Left ventricle myocardium inferior (tissue), 1 donor: ENCODE measurements around the gene OVCA2. TPM values are rescaled to one million over a fixed set of nuclear protein-coding genes. Genes with fewer than 3 reads are reported as not detected.
A peak's percentile ranks its signal among the peaks of the same experiment; 100 is the strongest.

Experiments
- DNase-seq: peaks from one replicate; pipeline ENCODE4 v3.0.0-alpha.2; 2020
- H3K27ac ChIP-seq: fragments of 200-600 bp; replicated peaks from 2 replicates; pipeline ENCODE4 v1.8.0; 2021
- H3K27me3 ChIP-seq: fragments of 200-600 bp; 2 replicates; pipeline ENCODE4 v1.8.0; 2021; ENCODE audit warnings: low read depth
- H3K36me3 ChIP-seq: fragments of 200-600 bp; 2 replicates; pipeline ENCODE4 v1.8.0; 2021
- H3K4me1 ChIP-seq: fragments of 200-600 bp; 2 replicates; pipeline ENCODE4 v1.8.0; 2021
- H3K4me3 ChIP-seq: fragments of 200-600 bp; 2 replicates; pipeline ENCODE4 v1.8.0; 2021; ENCODE audit warnings: mild to moderate bottlenecking, moderate library complexity
- H3K9me3 ChIP-seq: fragments of 200-600 bp; replicated peaks from 2 replicates; pipeline ENCODE4 v1.8.0; 2021
- intact Hi-C: fragments of 100-400 bp; cut with micrococcal nuclease; formaldehyde crosslinking; loops from one replicate; pipeline ENCODE4 v1.11.0; 2022
- total RNA-seq: library from RNA; stranded (reverse); fragmentation: NEBNext Ultra II Directional; extraction: Animal tissue kit (Norgen Biotek cat#: 25700); gene quantifications from one replicate; pipeline ENCODE4 v1.2.1, GENCODE V29; 2021
- TF ChIP-seq, protein P1 (sequence below): fragments of 200-600 bp; IDR thresholded peaks from 2 replicates; pipeline ENCODE4 v1.8.0; 2021; ENCODE audit warnings: antibody characterized with exemption, mild to moderate bottlenecking, borderline replicate concordance
- donor health status: DM: no; HTN: yes; CAD: no; lungs with severe emphysema.

OVCA2 gene
- total RNA-seq, 1 donor from 2014 or later, result 16.6 TPM

DNA sequence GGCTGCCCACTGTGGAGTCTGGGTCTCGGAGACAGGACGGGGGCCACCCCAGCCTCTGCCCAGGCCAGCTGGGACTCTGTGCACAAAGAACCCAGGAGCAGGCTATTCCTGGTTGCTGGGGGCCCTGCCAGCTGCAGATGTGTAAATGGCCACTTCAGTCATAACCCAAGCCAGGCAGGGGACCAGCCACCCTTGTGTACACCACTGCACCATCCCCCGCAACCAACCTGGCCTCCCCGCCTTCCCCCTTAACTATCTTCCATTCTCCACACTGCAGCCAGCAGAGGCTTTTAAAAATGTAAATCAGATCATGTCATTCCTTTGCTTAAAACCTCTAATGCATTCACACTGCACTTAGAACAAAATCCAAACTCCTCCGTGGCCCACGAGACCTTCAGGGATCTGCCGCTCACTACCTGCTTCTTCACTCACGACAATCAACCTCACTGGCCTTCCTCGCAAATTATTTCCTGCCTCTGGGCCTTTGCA, 45.0 kb upstream of the OVCA2 start:
- intact Hi-C loops, result no loop called here
- Histone ChIP-seq H3K27me3 (peaks cover 10% of the 10 kb centered on the region), H3K9me3 (no peaks in the 10 kb centered on the region), H3K36me3 (no peaks in the 10 kb centered on the region), H3K27ac (no peak overlapping the region), H3K4me1 (peaks cover 52% of the 10 kb centered on the region), H3K4me3 (no peak overlapping the region)
- TF ChIP-seq, protein P1, sequence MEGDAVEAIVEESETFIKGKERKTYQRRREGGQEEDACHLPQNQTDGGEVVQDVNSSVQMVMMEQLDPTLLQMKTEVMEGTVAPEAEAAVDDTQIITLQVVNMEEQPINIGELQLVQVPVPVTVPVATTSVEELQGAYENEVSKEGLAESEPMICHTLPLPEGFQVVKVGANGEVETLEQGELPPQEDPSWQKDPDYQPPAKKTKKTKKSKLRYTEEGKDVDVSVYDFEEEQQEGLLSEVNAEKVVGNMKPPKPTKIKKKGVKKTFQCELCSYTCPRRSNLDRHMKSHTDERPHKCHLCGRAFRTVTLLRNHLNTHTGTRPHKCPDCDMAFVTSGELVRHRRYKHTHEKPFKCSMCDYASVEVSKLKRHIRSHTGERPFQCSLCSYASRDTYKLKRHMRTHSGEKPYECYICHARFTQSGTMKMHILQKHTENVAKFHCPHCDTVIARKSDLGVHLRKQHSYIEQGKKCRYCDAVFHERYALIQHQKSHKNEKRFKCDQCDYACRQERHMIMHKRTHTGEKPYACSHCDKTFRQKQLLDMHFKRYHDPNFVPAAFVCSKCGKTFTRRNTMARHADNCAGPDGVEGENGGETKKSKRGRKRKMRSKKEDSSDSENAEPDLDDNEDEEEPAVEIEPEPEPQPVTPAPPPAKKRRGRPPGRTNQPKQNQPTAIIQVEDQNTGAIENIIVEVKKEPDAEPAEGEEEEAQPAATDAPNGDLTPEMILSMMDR, result no peak
- DNase-seq, result peak; percentile 28

DNA sequence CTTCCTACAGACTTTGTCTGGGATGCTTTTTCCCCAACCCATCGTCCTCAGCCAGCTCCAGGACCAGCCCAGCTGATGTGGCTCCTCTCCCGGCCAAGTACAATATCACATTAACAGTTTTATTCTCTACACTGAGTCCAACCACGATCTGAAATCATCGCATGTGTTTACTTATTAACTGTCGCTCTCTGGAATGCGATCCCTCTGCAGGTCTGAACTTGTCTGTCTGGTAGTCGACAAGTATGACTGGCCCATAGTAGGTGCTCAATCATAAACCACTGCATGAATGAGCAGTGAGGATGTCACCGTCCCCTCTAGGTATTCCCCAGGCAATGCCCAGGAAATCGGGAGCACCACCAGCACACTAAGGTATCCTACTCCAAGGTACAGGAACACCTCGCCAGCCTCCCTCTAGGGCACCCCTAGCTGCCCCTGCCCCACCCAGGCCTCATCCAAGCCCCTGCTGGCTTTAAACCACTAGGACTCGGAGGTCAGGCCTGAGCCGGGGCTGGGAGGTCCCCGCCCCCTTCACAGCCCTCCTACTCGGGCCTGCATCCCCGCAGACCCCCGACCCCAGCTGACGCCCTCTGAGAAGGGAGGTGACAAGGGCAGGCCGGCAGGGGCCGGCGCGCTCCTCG, 44.4 kb upstream of the OVCA2 start:
- Histone ChIP-seq H3K9me3 (no peaks in the 10 kb centered on the region), H3K4me3 (peak overlapping the region; percentile 63), H3K27me3 (peaks cover 10% of the 10 kb centered on the region), H3K36me3 (no peaks in the 10 kb centered on the region), H3K4me1 (peaks cover 52% of the 10 kb centered on the region), H3K27ac (no peak overlapping the region)
- intact Hi-C loops, result no loop called here
- DNase-seq, result no peak
- TF ChIP-seq, protein P1, result no peak

DNA sequence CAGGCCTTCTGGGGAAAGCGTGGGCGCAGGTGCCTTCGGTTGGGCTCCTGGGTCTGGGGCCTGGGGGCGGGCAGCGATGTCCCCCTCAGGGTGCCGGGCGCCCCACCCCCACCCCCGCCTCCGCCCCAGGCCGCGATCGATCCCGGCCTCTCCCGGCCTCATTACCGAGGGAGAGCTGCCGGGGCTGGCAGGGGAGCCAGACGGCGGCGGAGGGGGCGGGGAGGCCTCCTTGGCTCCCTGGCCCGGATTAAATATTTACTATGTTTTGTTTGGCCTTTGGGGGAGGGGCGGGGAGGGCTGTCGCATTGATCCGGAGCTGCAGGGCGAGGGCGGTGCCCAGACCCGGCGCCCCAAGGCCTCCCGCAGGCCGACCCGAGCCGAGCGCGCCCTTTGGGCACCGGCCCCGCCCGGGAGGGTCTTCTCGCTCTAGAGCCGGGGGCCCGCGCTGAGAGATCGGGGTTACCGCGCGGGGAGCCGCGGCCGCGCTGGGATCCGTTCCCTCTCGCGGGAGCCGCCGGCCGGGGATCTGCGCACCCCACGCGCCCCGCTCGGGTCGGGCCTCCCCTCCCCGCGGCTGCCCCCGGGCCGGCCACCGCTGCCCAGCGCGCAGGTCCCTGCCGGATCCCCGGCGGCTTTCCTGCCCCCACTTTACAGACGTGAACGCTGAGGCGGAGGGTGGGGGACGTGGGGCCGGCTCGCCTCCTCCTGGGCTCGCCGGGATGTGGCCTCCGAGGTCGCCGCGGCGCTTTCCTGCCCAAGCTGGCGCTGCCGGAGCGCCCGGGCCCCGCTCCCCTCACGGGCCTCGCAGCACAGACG, 43.7 kb upstream of the OVCA2 start:
- peaks cover 10% of the 10 kb centered on the region for H3K27me3 ChIP-seq
- no peak overlapping the region for H3K27ac ChIP-seq
- H3K9me3 ChIP-seq, result no peaks in the 10 kb centered on the region
- H3K4me1 ChIP-seq, result peaks cover 52% of the 10 kb centered on the region
- H3K36me3 ChIP-seq, result no peaks in the 10 kb centered on the region
- TF ChIP-seq, protein P1, result no peak
- DNase-seq, result no peak
- intact Hi-C loops, result no loop called here
- peak overlapping the region; percentile 63 for H3K4me3 ChIP-seq

DNA sequence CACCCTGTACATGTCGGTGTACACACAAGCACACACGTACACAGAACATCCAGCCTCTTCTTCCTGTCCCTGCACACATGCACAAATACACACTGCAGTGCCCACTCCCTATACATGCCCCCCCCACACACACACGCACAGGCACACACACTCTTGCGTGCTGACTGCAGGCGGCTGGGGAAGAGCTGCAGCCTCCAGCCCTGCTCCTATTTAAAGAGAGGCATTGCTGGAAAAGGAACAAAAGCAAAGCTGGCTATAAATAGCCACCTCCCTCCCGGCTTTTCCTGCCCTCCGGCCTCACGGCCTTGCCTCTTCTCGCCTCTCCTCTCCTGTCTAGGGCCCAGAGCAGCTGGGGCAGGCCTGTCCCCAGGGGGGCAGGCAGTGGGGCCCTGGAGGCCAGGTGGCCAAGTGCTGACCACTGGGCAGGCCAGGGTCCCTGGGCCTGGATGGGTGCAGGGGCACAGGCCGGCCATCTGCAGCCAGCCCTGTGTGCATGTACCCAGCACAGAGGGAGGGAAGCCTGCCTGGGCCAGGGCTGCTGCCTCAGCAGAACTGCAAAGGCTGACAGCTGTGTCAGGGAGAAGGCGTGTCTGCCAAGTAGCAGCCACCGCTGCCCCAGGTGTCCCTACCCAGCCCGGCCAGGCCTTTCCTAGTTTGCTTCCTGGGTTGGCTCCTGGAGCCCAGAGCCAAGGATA, 42.1 kb upstream of the OVCA2 start:
- Histone ChIP-seq H3K36me3 (no peaks in the 10 kb centered on the region), H3K4me3 (peak overlapping the region; percentile 43)
- peak; percentile 57 for DNase-seq

DNA sequence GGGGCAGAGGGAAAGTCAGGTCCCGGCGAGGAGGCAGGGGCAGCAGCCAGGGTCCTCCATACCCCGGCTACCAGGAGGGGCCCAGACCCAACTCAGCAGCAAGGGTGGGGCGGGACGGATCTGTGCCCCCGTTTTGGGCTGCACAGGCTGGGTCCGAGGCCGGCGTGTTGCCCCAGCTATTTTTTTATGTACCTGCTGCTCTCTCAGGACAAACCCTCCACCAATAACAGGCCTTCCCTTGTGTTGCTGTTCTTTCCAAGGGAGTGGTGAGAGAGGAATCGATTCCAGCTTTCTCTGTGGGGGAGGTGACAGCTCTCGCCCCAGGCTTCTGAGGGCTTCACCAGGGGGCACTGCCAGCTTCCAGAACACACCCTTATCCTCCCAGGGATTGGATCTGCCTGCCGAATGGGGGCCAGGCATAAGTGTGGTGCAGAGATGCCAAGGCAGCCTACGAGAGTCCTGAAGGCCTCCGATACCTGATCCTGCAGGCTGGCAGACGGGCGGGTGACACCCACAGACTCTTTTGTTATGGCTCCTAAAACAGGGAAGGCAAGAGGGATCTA, 39.0 kb upstream of the OVCA2 start:
- Histone ChIP-seq H3K27me3 (peaks cover 6% of the 10 kb centered on the region), H3K4me3 (no peak overlapping the region), H3K9me3 (no peaks in the 10 kb centered on the region), H3K36me3 (no peaks in the 10 kb centered on the region), H3K4me1 (peaks cover 29% of the 10 kb centered on the region), H3K27ac (no peak overlapping the region)
- TF ChIP-seq, protein P1, result no peak
- intact Hi-C loops, result no loop called here
- no peak for DNase-seq

More for the DNA sequence above, 42.1 kb upstream of the OVCA2 start:
- no peaks in the 10 kb centered on the region for H3K9me3 ChIP-seq
- TF ChIP-seq, protein P1, result no peak
- H3K27ac ChIP-seq, result peak overlapping the region; percentile 94
- intact Hi-C loops, result no loop called here
- peaks cover 52% of the 10 kb centered on the region for H3K4me1 ChIP-seq
- peaks cover 10% of the 10 kb centered on the region for H3K27me3 ChIP-seq
